ENCODE results near the gene SH3PXD2B. TPM values are rescaled to one million over a fixed set of nuclear protein-coding genes. Genes with fewer than 3 reads are reported as not detected.

SH3PXD2B gene
- total RNA-seq, 3 donors from 2014 or later: 35.3 to 118 (median 43.9) TPM

DNA sequence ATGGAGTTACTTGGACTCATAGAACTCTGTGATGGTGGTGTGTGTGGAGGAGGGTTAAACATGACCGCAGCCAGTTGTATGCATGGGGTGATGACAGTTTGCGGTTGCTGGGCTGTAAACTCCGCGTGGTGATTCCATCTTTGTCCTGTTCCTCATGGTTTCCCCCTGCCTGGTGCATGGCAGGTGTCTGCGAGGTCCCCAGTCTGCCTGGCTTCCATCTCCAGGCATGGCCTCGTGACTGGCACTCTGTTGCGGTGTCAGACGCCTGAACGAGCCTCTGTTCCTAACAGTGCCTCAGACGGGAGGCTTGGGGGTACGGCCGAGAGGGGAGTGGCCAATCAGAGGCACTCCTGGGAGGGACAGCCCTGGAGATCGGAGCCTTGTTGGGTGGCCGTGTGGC is 33.9 kb upstream of the SH3PXD2B start:
- no peak for DNase-seq (ENCODE audit: low spot score in 2 of 2)
- Histone ChIP-seq H3K36me3 (no peaks in the 10 kb centered on the region), H3K27ac (peak overlapping the region in 1 of 2 donors; percentile 25), H3K9me3 (no peaks in the 10 kb centered on the region), H3K4me3 (no peak overlapping the region), H3K4me1 (no peaks in the 10 kb centered on the region), H3K27me3 (no peaks in the 10 kb centered on the region)
- TF ChIP-seq POLR2AphosphoS5 (IDR thresholded peaks at IDR 0.05): no peak
- TF ChIP-seq POLR2A (IDR thresholded peaks at IDR 0.05): no peak
- TF ChIP-seq, protein P1, sequence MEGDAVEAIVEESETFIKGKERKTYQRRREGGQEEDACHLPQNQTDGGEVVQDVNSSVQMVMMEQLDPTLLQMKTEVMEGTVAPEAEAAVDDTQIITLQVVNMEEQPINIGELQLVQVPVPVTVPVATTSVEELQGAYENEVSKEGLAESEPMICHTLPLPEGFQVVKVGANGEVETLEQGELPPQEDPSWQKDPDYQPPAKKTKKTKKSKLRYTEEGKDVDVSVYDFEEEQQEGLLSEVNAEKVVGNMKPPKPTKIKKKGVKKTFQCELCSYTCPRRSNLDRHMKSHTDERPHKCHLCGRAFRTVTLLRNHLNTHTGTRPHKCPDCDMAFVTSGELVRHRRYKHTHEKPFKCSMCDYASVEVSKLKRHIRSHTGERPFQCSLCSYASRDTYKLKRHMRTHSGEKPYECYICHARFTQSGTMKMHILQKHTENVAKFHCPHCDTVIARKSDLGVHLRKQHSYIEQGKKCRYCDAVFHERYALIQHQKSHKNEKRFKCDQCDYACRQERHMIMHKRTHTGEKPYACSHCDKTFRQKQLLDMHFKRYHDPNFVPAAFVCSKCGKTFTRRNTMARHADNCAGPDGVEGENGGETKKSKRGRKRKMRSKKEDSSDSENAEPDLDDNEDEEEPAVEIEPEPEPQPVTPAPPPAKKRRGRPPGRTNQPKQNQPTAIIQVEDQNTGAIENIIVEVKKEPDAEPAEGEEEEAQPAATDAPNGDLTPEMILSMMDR (IDR thresholded peaks at IDR 0.05): no peak
- intact Hi-C loops (cut with DNase I; ENCODE audit: low total_unique reads): no loop called here

DNA sequence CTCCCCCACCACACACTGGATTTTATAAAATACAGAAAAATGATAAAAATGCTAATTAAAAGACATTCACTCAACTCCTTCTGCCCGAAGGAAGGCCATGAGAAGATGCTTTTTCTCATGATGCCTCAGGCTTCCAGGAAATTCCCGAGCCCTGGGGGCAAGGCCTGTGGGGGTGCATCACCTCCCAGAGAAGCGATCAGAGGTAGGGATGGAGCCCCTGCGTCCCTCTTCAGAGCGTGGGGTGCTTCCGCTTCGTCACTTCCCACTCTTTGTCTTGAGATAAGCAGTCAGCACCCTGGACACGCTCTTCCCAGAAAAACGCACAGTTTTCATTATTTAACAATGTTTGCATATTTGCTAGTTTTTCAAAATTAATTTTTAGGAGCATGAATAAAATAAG is 33.3 kb upstream of the SH3PXD2B start:
- DNase-seq (ENCODE audit: low spot score in 2 of 2): no peak
- Histone ChIP-seq H3K36me3 (no peaks in the 10 kb centered on the region), H3K4me1 (no peaks in the 10 kb centered on the region), H3K9me3 (no peaks in the 10 kb centered on the region), H3K27ac (peak overlapping the region in 1 of 2 donors; percentile 7), H3K27me3 (no peaks in the 10 kb centered on the region), H3K4me3 (no peak overlapping the region)
- TF ChIP-seq, protein P1 (IDR thresholded peaks at IDR 0.05): no peak
- TF ChIP-seq POLR2A (IDR thresholded peaks at IDR 0.05): no peak
- TF ChIP-seq POLR2AphosphoS5 (IDR thresholded peaks at IDR 0.05): no peak
- intact Hi-C loops (cut with DNase I; ENCODE audit: low total_unique reads): no loop called here

DNA sequence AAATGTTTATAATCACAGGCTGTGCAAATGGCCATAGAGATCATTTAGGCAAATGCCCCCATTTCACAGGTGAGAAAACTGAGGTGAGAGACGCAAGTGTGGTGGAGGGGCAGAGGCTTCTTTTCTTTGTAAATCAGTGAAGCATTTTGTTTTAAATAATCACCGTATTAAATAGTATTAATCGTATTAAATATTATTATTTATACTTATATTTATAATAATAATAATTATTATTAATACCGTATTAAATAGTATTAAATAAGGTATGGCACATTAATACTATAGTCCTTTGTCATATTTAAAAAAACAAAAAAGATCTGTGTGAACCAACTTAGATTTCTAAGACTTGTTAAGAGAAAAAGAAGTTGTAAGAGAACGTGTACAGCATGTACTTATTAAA is 32.6 kb upstream of the SH3PXD2B start:
- no peak for DNase-seq (ENCODE audit: low spot score in 2 of 2)
- H3K4me3 ChIP-seq: no peak overlapping the region
- TF ChIP-seq POLR2A (IDR thresholded peaks at IDR 0.05) (no peak), POLR2AphosphoS5 (IDR thresholded peaks at IDR 0.05) (no peak)
- TF ChIP-seq, protein P1 (IDR thresholded peaks at IDR 0.05): no peak
- no peaks in the 10 kb centered on the region for H3K27me3 ChIP-seq
- no peaks in the 10 kb centered on the region for H3K4me1 ChIP-seq
- intact Hi-C loops (cut with DNase I; ENCODE audit: low total_unique reads): no loop called here
- H3K9me3 ChIP-seq: no peaks in the 10 kb centered on the region
- H3K27ac ChIP-seq: no peak overlapping the region
- no peaks in the 10 kb centered on the region for H3K36me3 ChIP-seq

DNA sequence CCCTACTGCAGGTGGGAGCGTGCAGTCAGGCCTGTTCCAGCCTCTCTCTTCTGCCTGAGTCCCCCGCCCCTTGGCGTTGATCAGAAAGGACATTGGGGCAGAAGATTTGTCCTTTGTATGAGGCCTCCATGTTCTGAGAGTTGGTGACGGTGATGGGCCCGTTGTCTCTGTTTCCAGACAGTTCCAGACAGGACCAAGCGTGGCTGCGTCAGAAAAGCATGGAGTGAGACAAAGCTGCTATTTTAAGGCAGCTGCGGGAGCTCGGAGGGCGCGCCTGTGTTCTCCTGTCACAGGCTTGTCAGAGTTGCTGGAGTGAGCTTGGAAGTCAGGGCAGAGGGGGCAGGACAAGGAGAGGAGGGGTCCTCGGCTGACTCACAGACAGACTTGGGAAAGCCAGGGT is 32.1 kb upstream of the SH3PXD2B start:
- H3K9me3 ChIP-seq: no peaks in the 10 kb centered on the region
- no peak overlapping the region for H3K4me3 ChIP-seq
- H3K27me3 ChIP-seq: no peaks in the 10 kb centered on the region
- TF ChIP-seq POLR2AphosphoS5 (IDR thresholded peaks at IDR 0.05): no peak
- TF ChIP-seq, protein P1 (IDR thresholded peaks at IDR 0.05): no peak
- TF ChIP-seq POLR2A (IDR thresholded peaks at IDR 0.05): no peak
- DNase-seq (ENCODE audit: low spot score in 2 of 2): no peak
- H3K36me3 ChIP-seq: no peaks in the 10 kb centered on the region
- H3K27ac ChIP-seq: peak overlapping the region in 1 of 2 donors; percentile 0
- intact Hi-C loops (cut with DNase I; ENCODE audit: low total_unique reads): no loop called here
- H3K4me1 ChIP-seq: no peaks in the 10 kb centered on the region

DNA sequence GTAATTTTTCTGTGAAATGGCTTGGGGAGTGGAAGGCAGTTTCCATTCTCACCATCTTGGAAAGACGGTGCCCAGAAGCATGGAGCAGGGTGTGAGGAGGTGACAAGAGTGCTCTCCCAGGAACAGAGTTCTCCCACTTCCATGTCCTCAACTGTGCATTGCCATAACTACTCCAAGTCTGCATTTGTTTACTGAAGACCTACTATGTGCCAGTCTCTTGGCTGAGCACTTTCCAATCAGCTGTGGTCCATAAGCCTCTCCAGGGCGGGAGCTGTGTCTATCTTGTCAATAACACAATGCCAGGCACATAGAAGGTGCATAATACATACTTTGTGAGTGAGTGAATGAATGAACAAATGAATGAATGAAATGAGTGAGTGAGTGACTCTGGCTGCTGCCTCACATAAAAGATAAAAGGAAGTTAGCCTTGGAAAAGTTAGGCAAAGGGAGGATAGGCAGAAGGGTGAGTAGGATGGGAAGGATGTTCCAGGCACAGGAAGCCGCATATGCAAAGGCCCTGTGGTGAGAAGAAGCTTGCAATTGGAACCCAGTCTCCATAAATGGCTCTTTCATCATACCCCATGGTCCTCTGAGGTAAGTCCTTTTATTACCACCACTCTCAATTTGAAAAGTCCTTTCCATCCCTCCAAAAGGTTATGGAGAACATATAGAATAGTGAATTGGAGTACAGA is 31.3 kb upstream of the SH3PXD2B start:
- Histone ChIP-seq H3K36me3 (no peaks in the 10 kb centered on the region), H3K27ac (no peak overlapping the region), H3K4me3 (no peak overlapping the region), H3K4me1 (no peaks in the 10 kb centered on the region), H3K9me3 (no peaks in the 10 kb centered on the region), H3K27me3 (no peaks in the 10 kb centered on the region)
- intact Hi-C loops (cut with DNase I; ENCODE audit: low total_unique reads): no loop called here
- no peak for DNase-seq (ENCODE audit: low spot score in 2 of 2)
- TF ChIP-seq, protein P1 (IDR thresholded peaks at IDR 0.05): no peak
- TF ChIP-seq POLR2AphosphoS5 (IDR thresholded peaks at IDR 0.05) (no peak), POLR2A (IDR thresholded peaks at IDR 0.05) (no peak)
